ENCODE measurements around the gene SYNE3. TPM values are rescaled to one million over a fixed set of nuclear protein-coding genes. Genes with fewer than 3 reads are reported as not detected.

Gene SYNE3
- total RNA-seq, 1 experiment from 2014 or later = 21.2 TPM

DNA sequence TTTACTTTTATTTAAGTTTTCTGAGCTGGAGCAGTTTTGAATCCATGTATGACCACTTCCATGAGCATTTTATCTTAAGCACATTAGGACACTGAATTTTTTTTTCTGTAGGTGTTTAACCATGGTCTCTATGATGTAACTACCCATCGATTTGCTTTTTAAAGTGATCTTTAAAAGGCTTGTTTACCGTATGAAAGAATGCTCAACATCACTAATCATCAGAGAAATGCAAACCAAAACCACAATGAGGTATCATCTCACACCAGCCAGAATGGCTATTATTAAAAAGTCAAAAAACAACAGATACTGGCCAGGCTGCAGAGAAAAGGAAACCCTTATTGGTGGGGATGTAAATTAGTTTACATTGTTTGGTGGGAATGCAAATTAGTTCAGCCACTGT, 41.4 kb upstream of the SYNE3 start:
- H3K4me1 ChIP-seq = no peaks in the 10 kb centered on the region
- Mint-ChIP-seq H3K4me1 (ENCODE audit: low read depth, unreplicated experiment) (no peaks in the 10 kb centered on the region), H3K36me3 (ENCODE audit: insufficient read depth, unreplicated experiment) (no peaks in the 10 kb centered on the region), H3K27me3 (ENCODE audit: insufficient read depth, unreplicated experiment) (no peaks in the 10 kb centered on the region), H3K27ac (ENCODE audit: unreplicated experiment) (no peak overlapping the region), H3K4me3 (ENCODE audit: unreplicated experiment) (no peak overlapping the region), H3K9me3 (ENCODE audit: unreplicated experiment) (no peaks in the 10 kb centered on the region)
- no peaks in the 10 kb centered on the region for H3K36me3 ChIP-seq (ENCODE audit: control insufficient read depth, insufficient read depth, low read length)
- H3K4me3 ChIP-seq (ENCODE audit: low read depth, low read length) = no peak overlapping the region
- intact Hi-C loops (cut with micrococcal nuclease; ENCODE audit: unreplicated experiment) = no loop called here
- no peaks in the 10 kb centered on the region for H3K27me3 ChIP-seq (replicated peaks; ENCODE audit: control insufficient read depth, insufficient read depth, low read length)
- TF ChIP-seq, protein P1, sequence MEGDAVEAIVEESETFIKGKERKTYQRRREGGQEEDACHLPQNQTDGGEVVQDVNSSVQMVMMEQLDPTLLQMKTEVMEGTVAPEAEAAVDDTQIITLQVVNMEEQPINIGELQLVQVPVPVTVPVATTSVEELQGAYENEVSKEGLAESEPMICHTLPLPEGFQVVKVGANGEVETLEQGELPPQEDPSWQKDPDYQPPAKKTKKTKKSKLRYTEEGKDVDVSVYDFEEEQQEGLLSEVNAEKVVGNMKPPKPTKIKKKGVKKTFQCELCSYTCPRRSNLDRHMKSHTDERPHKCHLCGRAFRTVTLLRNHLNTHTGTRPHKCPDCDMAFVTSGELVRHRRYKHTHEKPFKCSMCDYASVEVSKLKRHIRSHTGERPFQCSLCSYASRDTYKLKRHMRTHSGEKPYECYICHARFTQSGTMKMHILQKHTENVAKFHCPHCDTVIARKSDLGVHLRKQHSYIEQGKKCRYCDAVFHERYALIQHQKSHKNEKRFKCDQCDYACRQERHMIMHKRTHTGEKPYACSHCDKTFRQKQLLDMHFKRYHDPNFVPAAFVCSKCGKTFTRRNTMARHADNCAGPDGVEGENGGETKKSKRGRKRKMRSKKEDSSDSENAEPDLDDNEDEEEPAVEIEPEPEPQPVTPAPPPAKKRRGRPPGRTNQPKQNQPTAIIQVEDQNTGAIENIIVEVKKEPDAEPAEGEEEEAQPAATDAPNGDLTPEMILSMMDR (IDR thresholded peaks at IDR 0.05; ENCODE audit: insufficient read depth in 1 of 2, low read depth in 1 of 2, low read length in 1 of 2, severe bottlenecking in 1 of 2, unreplicated experiment in 1 of 2) = no peak
- DNase-seq = no peak
- ChIA-PET POLR2A (no interaction called here), CTCF (no interaction called here)
- BruUV-seq (replicated peaks) = no TSS peak
- H3K9me3 ChIP-seq = no peaks in the 10 kb centered on the region

DNA sequence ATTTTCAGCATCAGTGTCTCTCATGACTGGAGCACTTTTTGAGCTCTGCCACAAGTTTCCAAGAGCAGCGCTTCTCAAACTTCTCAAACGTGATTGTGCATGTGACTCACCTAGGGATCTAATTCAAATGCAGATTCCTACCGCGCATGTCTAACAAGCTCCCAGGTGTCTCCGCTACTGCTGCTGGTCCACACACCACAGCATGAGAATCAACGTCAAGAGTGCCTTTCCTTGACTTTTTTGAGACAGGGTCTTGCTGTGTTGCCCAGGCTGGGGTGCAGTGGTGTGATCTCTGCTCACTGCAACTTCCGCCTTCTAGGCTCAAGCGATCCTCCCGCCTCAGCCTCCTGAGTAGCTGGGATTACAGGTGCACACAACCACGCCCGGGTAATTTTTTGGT, 40.8 kb upstream of the SYNE3 start:
- H3K27me3 Mint-ChIP-seq (ENCODE audit: insufficient read depth, unreplicated experiment) = no peaks in the 10 kb centered on the region

DNA sequence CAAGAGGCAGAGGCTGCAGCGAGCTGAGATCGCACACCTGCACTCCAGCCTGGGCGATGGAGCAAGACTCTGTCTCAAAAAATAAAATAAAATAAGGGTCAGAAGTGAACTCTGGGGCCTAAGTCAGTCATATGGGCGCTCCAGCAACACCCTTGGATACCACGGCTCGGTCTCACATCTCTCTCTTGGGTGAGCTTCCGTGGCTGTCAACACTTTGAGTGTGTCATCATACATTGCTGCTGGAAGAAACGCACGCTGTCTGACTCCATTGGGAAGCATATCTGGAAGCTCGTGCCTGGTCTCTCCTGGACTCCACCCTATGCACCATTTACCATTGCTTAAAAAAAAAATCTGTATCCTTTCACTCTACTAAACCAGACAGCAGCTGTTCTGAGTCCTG, 38.6 kb upstream of the SYNE3 start:
- Histone ChIP-seq H3K27me3 (replicated peaks; ENCODE audit: control insufficient read depth, insufficient read depth, low read length) (no peaks in the 10 kb centered on the region), H3K4me3 (ENCODE audit: low read depth, low read length) (no peak overlapping the region), H3K36me3 (ENCODE audit: control insufficient read depth, insufficient read depth, low read length) (no peaks in the 10 kb centered on the region), H3K4me1 (no peaks in the 10 kb centered on the region), H3K9me3 (no peaks in the 10 kb centered on the region)
- peaks cover 13% of the 10 kb centered on the region for H3K9me3 Mint-ChIP-seq (ENCODE audit: unreplicated experiment)
- H3K4me1 Mint-ChIP-seq (ENCODE audit: low read depth, unreplicated experiment) = no peaks in the 10 kb centered on the region
- POLR2A ChIA-PET = no interaction called here
- no peak overlapping the region for H3K4me3 Mint-ChIP-seq (ENCODE audit: unreplicated experiment)
- intact Hi-C loops (cut with micrococcal nuclease; ENCODE audit: unreplicated experiment) = no loop called here
- CTCF ChIA-PET = interaction anchor here (1.6 kb wide), 1 partner anchor 110 kb away, joined by 4 read pairs; no protein-coding TSS in a partner anchor
- no TSS peak for BruUV-seq (replicated peaks)
- no peak overlapping the region for H3K27ac Mint-ChIP-seq (ENCODE audit: unreplicated experiment)
- H3K27me3 Mint-ChIP-seq (ENCODE audit: insufficient read depth, unreplicated experiment) = no peaks in the 10 kb centered on the region
- DNase-seq = no peak
- H3K36me3 Mint-ChIP-seq (ENCODE audit: insufficient read depth, unreplicated experiment) = no peaks in the 10 kb centered on the region
- TF ChIP-seq, protein P1 (IDR thresholded peaks at IDR 0.05; ENCODE audit: insufficient read depth in 1 of 2, low read depth in 1 of 2, low read length in 1 of 2, severe bottlenecking in 1 of 2, unreplicated experiment in 1 of 2) = no peak

More for the DNA sequence above, 40.8 kb upstream of the SYNE3 start:
- no peaks in the 10 kb centered on the region for H3K9me3 ChIP-seq
- H3K27me3 ChIP-seq (replicated peaks; ENCODE audit: control insufficient read depth, insufficient read depth, low read length) = no peaks in the 10 kb centered on the region
- POLR2A ChIA-PET = no interaction called here
- no peaks in the 10 kb centered on the region for H3K9me3 Mint-ChIP-seq (ENCODE audit: unreplicated experiment)
- DNase-seq = no peak
- TF ChIP-seq, protein P1 (IDR thresholded peaks at IDR 0.05; ENCODE audit: insufficient read depth in 1 of 2, low read depth in 1 of 2, low read length in 1 of 2, severe bottlenecking in 1 of 2, unreplicated experiment in 1 of 2) = no peak
- BruUV-seq (replicated peaks) = no TSS peak
- no peak overlapping the region for H3K4me3 ChIP-seq (ENCODE audit: low read depth, low read length)
- no peaks in the 10 kb centered on the region for H3K36me3 ChIP-seq (ENCODE audit: control insufficient read depth, insufficient read depth, low read length)
- H3K27ac Mint-ChIP-seq (ENCODE audit: unreplicated experiment) = no peak overlapping the region
- H3K36me3 Mint-ChIP-seq (ENCODE audit: insufficient read depth, unreplicated experiment) = no peaks in the 10 kb centered on the region
- no peak overlapping the region for H3K4me3 Mint-ChIP-seq (ENCODE audit: unreplicated experiment)
- H3K4me1 ChIP-seq = no peaks in the 10 kb centered on the region
- CTCF ChIA-PET = no interaction called here
- H3K4me1 Mint-ChIP-seq (ENCODE audit: low read depth, unreplicated experiment) = no peaks in the 10 kb centered on the region
- intact Hi-C loops (cut with micrococcal nuclease; ENCODE audit: unreplicated experiment) = no loop called here
